ENCODE measurements around the gene AMY1B.
"Not testable (repeated sequence)": the region's sequence is repeated elsewhere in the genome, so short reads cannot be mapped to it uniquely, and the experiment has no call there.

AMY1B gene

DNA sequence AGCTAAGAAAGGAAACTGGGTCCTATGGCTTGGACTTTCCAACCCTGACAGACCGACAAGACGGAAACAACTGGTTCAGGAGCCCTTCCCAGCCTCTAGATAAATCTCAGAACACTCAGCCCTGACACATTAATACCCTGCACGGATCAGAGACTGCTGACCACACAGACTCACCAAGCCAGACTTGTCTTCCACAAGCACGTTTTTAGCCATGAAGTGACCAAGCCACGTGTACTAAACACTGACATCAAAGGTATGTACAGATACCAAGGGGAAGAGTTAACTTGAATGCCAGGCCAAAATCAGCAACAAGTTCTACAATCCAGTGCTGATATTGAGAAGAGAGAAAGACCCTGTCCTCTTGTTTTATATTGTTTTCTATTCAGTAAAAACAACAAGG is at the start of gene AMY1B:
AMY1B (minus strand) TSS at position 101 of the 400 bp plus-strand sequence. CDS start 571 bp downstream, outside the sequence.
- H3K27ac ChIP-seq; DNase-seq; H3K27me3 ChIP-seq (ENCODE audit: insufficient read depth, low read depth, severe bottlenecking); H3K4me3 ChIP-seq (ENCODE audit: low read depth, low read length); H3K36me3 ChIP-seq; H3K9me3 ChIP-seq (ENCODE audit: severe bottlenecking): not testable (repeated sequence)

DNA sequence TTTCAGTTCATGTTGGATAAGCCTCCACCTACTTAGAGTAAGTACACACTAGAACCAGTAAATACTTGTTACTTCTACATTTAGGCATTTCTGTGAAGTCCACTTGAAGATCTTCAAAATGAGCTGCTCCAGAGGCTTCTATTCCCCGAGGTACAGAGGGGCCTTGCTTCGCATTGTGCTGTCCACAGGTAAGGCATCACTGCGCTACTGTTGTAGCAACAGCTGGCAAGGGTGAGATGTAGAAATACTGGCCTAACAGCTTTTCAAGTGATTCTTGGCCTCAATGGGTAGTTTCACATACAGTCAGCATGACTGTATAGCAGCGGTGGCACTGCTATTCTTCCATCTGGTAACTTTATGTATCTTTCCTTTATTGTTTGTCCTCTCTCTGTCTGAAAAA is 49.0 kb upstream of the AMY1B start:
- H3K9me3 ChIP-seq (ENCODE audit: severe bottlenecking); H3K27ac ChIP-seq; H3K27me3 ChIP-seq (ENCODE audit: insufficient read depth, low read depth, severe bottlenecking); H3K4me3 ChIP-seq (ENCODE audit: low read depth, low read length); H3K36me3 ChIP-seq; DNase-seq: not testable (repeated sequence)

DNA sequence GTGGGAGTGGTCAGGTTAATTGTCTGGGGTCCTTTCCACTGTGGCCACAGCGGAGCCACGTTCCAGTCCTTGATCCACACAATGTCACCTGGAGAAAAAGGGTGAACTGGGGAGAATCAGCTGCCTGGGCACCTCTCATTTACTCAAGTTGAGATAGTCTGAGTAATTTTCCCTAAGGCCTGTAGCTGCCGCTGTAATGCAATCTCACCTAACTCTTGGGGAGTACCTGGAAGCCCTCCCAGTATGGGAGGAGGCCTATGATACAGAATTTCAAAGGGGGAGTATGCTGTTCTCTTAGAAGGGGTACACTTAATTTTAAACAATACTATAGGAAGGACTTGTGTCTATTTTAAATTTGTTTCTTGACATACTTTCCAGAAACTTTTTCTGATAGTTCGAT is 48.4 kb upstream of the AMY1B start:
- not testable (repeated sequence) for H3K27ac ChIP-seq; H3K27me3 ChIP-seq (ENCODE audit: insufficient read depth, low read depth, severe bottlenecking); H3K4me3 ChIP-seq (ENCODE audit: low read depth, low read length); H3K36me3 ChIP-seq; H3K9me3 ChIP-seq (ENCODE audit: severe bottlenecking); DNase-seq

DNA sequence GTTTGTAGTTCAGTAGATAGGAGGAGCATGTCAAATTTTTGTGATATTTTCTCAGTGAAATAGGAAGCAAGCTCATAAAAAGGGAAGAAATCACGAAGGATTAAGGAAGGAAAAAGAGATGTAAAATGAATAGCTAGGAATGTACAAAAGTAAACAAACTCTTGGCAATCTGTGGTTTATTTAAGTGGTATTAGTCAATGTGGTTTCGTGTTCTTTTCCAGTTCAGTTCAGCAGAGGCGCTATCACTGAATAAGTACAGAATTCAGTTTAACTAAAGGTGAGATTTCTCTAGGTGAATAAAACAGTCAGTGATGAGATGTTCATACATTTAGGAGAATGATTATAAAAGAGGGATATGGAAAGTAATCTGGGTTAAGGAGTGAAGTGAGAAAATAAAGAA is 42.0 kb upstream of the AMY1B start:
- H3K27ac ChIP-seq; H3K9me3 ChIP-seq (ENCODE audit: severe bottlenecking); DNase-seq; H3K36me3 ChIP-seq; H3K27me3 ChIP-seq (ENCODE audit: insufficient read depth, low read depth, severe bottlenecking); H3K4me3 ChIP-seq (ENCODE audit: low read depth, low read length): not testable (repeated sequence)

DNA sequence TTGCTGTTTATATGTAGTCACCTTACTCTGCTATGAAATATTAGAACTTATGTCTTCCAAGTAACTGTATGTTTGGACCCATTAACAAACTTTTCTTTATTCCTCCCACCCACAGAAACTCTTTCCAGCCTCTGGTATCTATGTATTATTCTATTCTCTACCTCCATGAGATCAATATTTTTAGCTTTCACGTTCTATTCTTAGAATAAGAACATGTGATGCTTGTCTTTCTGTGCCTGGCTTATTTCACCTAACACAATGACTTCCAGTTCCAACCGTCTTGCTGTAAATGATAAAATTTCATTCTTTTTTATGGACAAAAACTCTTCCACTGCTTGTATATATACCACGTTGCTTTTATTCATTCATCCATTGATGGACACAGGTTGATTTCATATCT is 39.3 kb upstream of the AMY1B start:
- H3K27ac ChIP-seq; H3K9me3 ChIP-seq (ENCODE audit: severe bottlenecking); H3K4me3 ChIP-seq (ENCODE audit: low read depth, low read length); H3K27me3 ChIP-seq (ENCODE audit: insufficient read depth, low read depth, severe bottlenecking); DNase-seq; H3K36me3 ChIP-seq: not testable (repeated sequence)

DNA sequence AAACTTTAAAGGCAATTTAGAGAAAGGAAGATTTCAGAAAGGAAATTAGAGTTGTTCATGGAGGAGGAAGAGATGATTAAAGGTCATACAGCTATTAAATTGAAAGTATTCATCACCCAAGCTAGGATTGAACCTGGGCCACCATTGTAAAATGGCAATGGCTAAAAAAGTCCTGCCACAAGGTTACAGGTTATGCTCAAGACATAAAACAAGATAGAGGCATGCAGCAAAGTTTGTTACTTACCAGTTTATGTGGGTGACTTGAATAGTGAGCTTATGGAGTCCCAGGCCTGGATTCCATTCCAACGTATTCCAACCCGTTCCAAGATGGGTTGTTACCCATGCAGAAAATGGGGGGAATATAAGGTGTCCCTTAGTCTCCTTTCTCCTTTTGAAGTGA is 25.5 kb upstream of the AMY1B start:
- H3K27me3 ChIP-seq (ENCODE audit: insufficient read depth, low read depth, severe bottlenecking); H3K4me3 ChIP-seq (ENCODE audit: low read depth, low read length); H3K36me3 ChIP-seq; DNase-seq; H3K27ac ChIP-seq; H3K9me3 ChIP-seq (ENCODE audit: severe bottlenecking): not testable (repeated sequence)

DNA sequence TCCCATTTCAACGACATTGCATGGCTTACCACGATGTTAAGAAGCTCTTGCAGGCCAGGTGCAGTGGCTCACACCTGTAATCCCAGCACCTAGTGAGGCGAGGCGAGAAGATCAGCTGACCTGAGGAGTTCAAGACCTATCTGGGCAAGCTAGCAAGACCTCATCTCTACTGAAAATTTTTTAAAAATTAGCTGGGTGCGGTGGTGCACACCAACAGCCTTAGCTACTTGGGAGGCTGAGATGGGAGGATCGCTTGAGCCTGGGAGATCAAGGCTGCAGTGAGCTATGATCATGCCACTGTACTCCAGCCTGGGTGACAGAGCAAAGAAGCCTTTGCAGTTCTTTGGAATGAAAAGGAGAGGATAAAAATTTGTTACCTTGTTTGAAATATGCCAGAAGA is 21.4 kb upstream of the AMY1B start:
- H3K36me3 ChIP-seq; H3K9me3 ChIP-seq (ENCODE audit: severe bottlenecking); H3K27ac ChIP-seq; H3K4me3 ChIP-seq (ENCODE audit: low read depth, low read length); DNase-seq; H3K27me3 ChIP-seq (ENCODE audit: insufficient read depth, low read depth, severe bottlenecking): not testable (repeated sequence)

DNA sequence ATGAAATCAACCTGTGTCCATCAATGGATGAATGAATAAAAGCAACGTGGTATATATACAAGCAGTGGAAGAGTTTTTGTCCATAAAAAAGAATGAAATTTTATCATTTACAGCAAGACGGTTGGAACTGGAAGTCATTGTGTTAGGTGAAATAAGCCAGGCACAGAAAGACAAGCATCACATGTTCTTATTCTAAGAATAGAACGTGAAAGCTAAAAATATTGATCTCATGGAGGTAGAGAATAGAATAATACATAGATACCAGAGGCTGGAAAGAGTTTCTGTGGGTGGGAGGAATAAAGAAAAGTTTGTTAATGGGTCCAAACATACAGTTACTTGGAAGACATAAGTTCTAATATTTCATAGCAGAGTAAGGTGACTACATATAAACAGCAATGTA is 14.4 kb upstream of the AMY1B start:
- H3K9me3 ChIP-seq (ENCODE audit: severe bottlenecking); H3K4me3 ChIP-seq (ENCODE audit: low read depth, low read length); H3K36me3 ChIP-seq; H3K27me3 ChIP-seq (ENCODE audit: insufficient read depth, low read depth, severe bottlenecking); DNase-seq; H3K27ac ChIP-seq: not testable (repeated sequence)

DNA sequence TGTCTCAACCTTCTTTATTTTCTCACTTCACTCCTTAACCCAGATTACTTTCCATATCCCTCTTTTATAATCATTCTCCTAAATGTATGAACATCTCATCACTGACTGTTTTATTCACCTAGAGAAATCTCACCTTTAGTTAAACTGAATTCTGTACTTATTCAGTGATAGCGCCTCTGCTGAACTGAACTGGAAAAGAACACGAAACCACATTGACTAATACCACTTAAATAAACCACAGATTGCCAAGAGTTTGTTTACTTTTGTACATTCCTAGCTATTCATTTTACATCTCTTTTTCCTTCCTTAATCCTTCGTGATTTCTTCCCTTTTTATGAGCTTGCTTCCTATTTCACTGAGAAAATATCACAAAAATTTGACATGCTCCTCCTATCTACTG is 11.7 kb upstream of the AMY1B start:
- H3K27me3 ChIP-seq (ENCODE audit: insufficient read depth, low read depth, severe bottlenecking); DNase-seq; H3K36me3 ChIP-seq; H3K4me3 ChIP-seq (ENCODE audit: low read depth, low read length); H3K9me3 ChIP-seq (ENCODE audit: severe bottlenecking); H3K27ac ChIP-seq: not testable (repeated sequence)

DNA sequence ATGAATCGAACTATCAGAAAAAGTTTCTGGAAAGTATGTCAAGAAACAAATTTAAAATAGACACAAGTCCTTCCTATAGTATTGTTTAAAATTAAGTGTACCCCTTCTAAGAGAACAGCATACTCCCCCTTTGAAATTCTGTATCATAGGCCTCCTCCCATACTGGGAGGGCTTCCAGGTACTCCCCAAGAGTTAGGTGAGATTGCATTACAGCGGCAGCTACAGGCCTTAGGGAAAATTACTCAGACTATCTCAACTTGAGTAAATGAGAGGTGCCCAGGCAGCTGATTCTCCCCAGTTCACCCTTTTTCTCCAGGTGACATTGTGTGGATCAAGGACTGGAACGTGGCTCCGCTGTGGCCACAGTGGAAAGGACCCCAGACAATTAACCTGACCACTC is 5.2 kb upstream of the AMY1B start:
- not testable (repeated sequence) for H3K27me3 ChIP-seq (ENCODE audit: insufficient read depth, low read depth, severe bottlenecking); H3K36me3 ChIP-seq; DNase-seq; H3K4me3 ChIP-seq (ENCODE audit: low read depth, low read length); H3K9me3 ChIP-seq (ENCODE audit: severe bottlenecking); H3K27ac ChIP-seq

DNA sequence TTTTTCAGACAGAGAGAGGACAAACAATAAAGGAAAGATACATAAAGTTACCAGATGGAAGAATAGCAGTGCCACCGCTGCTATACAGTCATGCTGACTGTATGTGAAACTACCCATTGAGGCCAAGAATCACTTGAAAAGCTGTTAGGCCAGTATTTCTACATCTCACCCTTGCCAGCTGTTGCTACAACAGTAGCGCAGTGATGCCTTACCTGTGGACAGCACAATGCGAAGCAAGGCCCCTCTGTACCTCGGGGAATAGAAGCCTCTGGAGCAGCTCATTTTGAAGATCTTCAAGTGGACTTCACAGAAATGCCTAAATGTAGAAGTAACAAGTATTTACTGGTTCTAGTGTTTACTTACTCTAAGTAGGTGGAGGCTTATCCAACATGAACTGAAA is 4.7 kb upstream of the AMY1B start:
- not testable (repeated sequence) for H3K4me3 ChIP-seq (ENCODE audit: low read depth, low read length); H3K27me3 ChIP-seq (ENCODE audit: insufficient read depth, low read depth, severe bottlenecking); H3K9me3 ChIP-seq (ENCODE audit: severe bottlenecking); DNase-seq; H3K36me3 ChIP-seq; H3K27ac ChIP-seq

DNA sequence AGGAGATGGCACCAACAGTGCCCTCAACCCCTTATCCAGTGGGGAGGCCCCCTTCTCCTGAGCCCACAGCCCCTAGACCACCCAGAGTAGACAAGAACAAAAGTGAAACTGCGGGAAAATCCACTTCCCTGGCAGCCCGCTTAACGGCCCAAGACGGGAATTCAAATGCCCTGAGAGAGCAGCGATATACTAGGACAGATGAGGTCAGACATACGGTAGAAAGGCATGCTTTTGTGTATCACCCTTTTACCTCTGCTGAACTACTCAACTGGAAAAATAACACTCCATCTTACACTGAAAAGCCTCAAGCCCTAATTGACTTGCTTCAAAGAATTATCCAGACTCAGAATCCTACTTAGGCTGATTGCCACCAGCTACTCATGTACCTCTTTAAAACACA is 1.4 kb upstream of the AMY1B start:
- H3K36me3 ChIP-seq; H3K4me3 ChIP-seq (ENCODE audit: low read depth, low read length); H3K27me3 ChIP-seq (ENCODE audit: insufficient read depth, low read depth, severe bottlenecking); DNase-seq; H3K27ac ChIP-seq; H3K9me3 ChIP-seq (ENCODE audit: severe bottlenecking): not testable (repeated sequence)

DNA sequence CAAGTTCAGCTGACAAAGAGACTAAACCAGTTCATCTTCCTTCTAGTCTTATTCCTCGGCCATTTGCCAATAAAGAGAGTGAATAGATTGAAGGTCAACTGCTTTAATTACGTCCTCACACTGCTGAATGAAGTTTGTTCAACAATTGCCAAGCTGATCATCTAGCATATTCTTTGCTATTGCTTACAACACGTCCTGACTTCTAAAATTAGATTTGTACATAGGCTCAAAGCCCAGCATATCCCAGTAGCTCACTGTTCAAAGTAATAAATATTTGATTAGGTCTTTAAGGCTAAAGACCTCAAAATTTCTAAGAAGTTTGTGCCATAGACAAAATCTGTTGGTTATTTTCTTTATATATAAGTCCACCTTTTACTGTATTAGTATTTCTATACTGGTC is 19.7 kb downstream of the AMY1B start:
- not testable (repeated sequence) for DNase-seq; H3K27me3 ChIP-seq (ENCODE audit: insufficient read depth, low read depth, severe bottlenecking); H3K27ac ChIP-seq; H3K36me3 ChIP-seq; H3K9me3 ChIP-seq (ENCODE audit: severe bottlenecking); H3K4me3 ChIP-seq (ENCODE audit: low read depth, low read length)

DNA sequence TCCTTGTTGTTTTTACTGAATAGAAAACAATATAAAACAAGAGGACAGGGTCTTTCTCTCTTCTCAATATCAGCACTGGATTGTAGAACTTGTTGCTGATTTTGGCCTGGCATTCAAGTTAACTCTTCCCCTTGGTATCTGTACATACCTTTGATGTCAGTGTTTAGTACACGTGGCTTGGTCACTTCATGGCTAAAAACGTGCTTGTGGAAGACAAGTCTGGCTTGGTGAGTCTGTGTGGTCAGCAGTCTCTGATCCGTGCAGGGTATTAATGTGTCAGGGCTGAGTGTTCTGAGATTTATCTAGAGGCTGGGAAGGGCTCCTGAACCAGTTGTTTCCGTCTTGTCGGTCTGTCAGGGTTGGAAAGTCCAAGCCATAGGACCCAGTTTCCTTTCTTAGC is 40.5 kb downstream of the AMY1B start, which contains the start of gene AMY1A:
AMY1A (plus strand) TSS at position 301 of the 400 bp plus-strand sequence. CDS start 571 bp downstream, outside the sequence.
- H3K27me3 ChIP-seq (ENCODE audit: insufficient read depth, low read depth, severe bottlenecking); H3K36me3 ChIP-seq; H3K27ac ChIP-seq; DNase-seq; H3K9me3 ChIP-seq (ENCODE audit: severe bottlenecking); H3K4me3 ChIP-seq (ENCODE audit: low read depth, low read length): not testable (repeated sequence)

DNA sequence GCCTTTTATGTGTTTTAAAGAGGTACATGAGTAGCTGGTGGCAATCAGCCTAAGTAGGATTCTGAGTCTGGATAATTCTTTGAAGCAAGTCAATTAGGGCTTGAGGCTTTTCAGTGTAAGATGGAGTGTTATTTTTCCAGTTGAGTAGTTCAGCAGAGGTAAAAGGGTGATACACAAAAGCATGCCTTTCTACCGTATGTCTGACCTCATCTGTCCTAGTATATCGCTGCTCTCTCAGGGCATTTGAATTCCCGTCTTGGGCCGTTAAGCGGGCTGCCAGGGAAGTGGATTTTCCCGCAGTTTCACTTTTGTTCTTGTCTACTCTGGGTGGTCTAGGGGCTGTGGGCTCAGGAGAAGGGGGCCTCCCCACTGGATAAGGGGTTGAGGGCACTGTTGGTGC is 41.9 kb downstream of the AMY1B start:
- H3K9me3 ChIP-seq (ENCODE audit: severe bottlenecking); H3K4me3 ChIP-seq (ENCODE audit: low read depth, low read length); H3K27me3 ChIP-seq (ENCODE audit: insufficient read depth, low read depth, severe bottlenecking); H3K36me3 ChIP-seq; H3K27ac ChIP-seq; DNase-seq: not testable (repeated sequence)

DNA sequence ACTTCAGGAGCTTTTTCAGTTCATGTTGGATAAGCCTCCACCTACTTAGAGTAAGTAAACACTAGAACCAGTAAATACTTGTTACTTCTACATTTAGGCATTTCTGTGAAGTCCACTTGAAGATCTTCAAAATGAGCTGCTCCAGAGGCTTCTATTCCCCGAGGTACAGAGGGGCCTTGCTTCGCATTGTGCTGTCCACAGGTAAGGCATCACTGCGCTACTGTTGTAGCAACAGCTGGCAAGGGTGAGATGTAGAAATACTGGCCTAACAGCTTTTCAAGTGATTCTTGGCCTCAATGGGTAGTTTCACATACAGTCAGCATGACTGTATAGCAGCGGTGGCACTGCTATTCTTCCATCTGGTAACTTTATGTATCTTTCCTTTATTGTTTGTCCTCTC is 45.1 kb downstream of the AMY1B start:
- H3K36me3 ChIP-seq; H3K4me3 ChIP-seq (ENCODE audit: low read depth, low read length); H3K27ac ChIP-seq; H3K27me3 ChIP-seq (ENCODE audit: insufficient read depth, low read depth, severe bottlenecking); H3K9me3 ChIP-seq (ENCODE audit: severe bottlenecking); DNase-seq: not testable (repeated sequence)
